Measurements from ENCODE around the gene LPO.

The LPO gene

GRCh38 chr17:58306131-58306951 is 68.0 kb downstream of the LPO start:
- DNase-seq: no peak

- DNase-seq: no peak
These were observed 69.2 kb downstream of the LPO start for GRCh38 chr17:58307468-58308172.

GRCh38 chr17:58308173-58308984 is 70.0 kb downstream of the LPO start:
- DNase-seq: no peak

- no peak for DNase-seq
These were observed 70.9 kb downstream of the LPO start for GRCh38 chr17:58308985-58309917.

- DNase-seq: no peak
These were observed 71.5 kb downstream of the LPO start for GRCh38 chr17:58309918-58310259.

GRCh38 chr17:58310511-58311428 is 72.4 kb downstream of the LPO start:
- DNase-seq: no peak

- no peak for DNase-seq
These were observed 73.1 kb downstream of the LPO start for GRCh38 chr17:58311429-58311894.

GRCh38 chr17:58312021-58312630 is 73.7 kb downstream of the LPO start:
- no peak for DNase-seq

- no peak for DNase-seq
These were observed 74.4 kb downstream of the LPO start for GRCh38 chr17:58312829-58313228.

- no peak for DNase-seq
These were observed 75.7 kb downstream of the LPO start for GRCh38 chr17:58313815-58314705.

GRCh38 chr17:58314706-58315015 is 76.3 kb downstream of the LPO start:
- no peak for DNase-seq

GRCh38 chr17:58315281-58315711 is 76.9 kb downstream of the LPO start:
- no peak for DNase-seq

- no peak for DNase-seq
These were observed 77.4 kb downstream of the LPO start for GRCh38 chr17:58315750-58316149.

- DNase-seq: no peak
These were observed 78.0 kb downstream of the LPO start for GRCh38 chr17:58316260-58316960.

- DNase-seq: peak; percentile 57 to 64
These were observed 79.2 kb downstream of the LPO start for GRCh38 chr17:58317421-58318064.

GRCh38 chr17:58318065-58318481 is 79.7 kb downstream of the LPO start:
- no peak for DNase-seq

Data from stimulated activated CD4-positive, alpha-beta T cell treated with anti-CD3 and anti-CD28 coated beads, Interleukin-2, amount 100 ng/mL, for 48 hours (primary cell).